H1 (cell line): Measurements from ENCODE around the gene ADCK2. TPM values are rescaled to one million over a fixed set of nuclear protein-coding genes. Genes with fewer than 3 reads are reported as not detected.

Source experiments
- EP300 ChIP-seq, 2 experiments: IDR thresholded peaks; 1 replicate in 1 of 2; 2 replicates in 1 of 2; pipeline ENCODE4 v1.6.1; 2011 to 2012; ENCODE audit warnings: low read depth in 2 of 2, low read length in 2 of 2, mild to moderate bottlenecking in 2 of 2, borderline replicate concordance in 1 of 2, inconsistent platforms in 1 of 2, moderate library complexity in 1 of 2
- SIX5 ChIP-seq: IDR thresholded peaks from 2 replicates; pipeline ENCODE4 v1.6.1; 2011; ENCODE audit warnings: mild to moderate bottlenecking, low read depth, low read length
- polyA plus RNA-seq, 7 experiments: library from polyadenylated mRNA; depleted of rRNA in 3 of 7; stranded (reverse) in 5 of 7; unstranded in 2 of 7; fragments of >200 nt in 5 of 7; fragments of 200-250 nt in 2 of 7; gene quantifications; 1 replicate in 5 of 7; 2 replicates in 1 of 7; 4 replicates in 1 of 7; pipeline versions ENCODE4 v1.2.1 to v1.2.3, GENCODE V29; 2011 to 2013; ENCODE audit warnings: missing spikeins in 2 of 7, mixed read lengths in 2 of 7
- total RNA-seq: library from RNA; stranded (reverse); fragmentation: NEBNext Ultra II Directional; extraction: Animal tissue kit (Norgen Biotek cat#: 25700); gene quantifications from 2 replicates; pipeline ENCODE4 v1.2.1, GENCODE V29; 2021

Gene ADCK2
- total and polyA plus RNA-seq, 2 of the 8 experiments (the other 6 are each of a cell fraction or from before 2014, with no cell fraction given) = 6.9 to 11.7 TPM

DNA sequence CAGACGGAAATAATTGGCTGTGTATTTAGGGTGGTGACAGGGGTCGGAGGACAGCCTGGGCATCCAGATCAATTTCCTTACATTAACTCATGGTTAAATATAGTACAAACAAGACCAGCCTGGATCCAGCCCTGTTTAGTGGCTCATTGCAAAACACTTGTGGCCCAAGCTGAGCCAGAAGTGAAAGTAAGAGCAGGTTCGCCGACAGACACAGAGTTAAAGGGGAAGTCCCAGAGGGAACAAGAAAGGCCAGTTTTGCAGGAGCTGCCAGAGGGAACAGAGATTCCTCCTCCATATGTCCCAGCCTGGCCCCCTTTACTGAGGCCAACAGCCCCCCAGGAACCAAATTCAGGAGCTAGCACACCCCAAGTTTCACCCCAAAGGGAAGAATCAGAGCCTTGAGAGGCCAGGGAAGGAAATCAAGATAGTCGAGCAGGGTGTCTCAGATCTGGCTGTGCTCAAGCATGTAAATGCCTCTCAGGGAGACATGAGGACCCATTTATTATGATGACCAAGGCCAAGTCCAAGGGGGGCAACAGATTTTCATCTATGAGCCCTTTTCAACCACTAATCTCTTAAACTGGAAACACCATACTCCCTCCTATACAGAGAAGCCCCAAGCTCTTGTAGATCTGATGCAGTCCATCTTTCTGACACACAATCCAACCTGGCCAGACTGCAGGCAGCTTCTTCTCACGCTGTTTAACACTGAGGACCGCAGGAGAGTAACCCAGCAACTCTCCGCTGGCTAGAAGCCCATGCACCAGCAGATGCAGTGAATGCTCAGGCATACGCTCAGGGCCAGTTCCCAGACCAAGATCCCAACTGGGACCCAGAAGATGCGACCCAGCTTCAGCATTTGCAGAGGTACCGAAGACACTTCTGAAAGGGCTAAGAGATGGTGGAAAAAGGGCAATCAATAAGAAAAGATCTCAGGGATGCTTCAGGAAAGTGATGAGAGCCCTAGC lies 15.9 kb upstream of the ADCK2 start (continued):
- no peak for TF ChIP-seq EP300 (IDR thresholded peaks at IDR 0.05; ENCODE audit: borderline replicate concordance in 1 of 2, low read depth in 2 of 2, low read length in 2 of 2)
- TF ChIP-seq SIX5 = no peak
